Adrenal gland (tissue), 12 donors: ENCODE results near the gene LCE1E. TPM values are rescaled to one million over a fixed set of nuclear protein-coding genes. Genes with fewer than 3 reads are reported as not detected.

ENCODE experiments used
- DNase-seq, 7 donors: peaks; one replicate each; pipeline ENCODE4 v3.0.0-alpha.2; 2019 to 2020
- H3K27ac ChIP-seq, 5 donors: fragments of 200-600 bp; sonication (generic) in 4 of 5; 1 replicate in 3 of 5; 2 replicates in 2 of 5; pipeline versions ENCODE4 v1.5.1 to v1.8.0; 2016 to 2020; ENCODE audit warnings: mild to moderate bottlenecking in 1 of 5
- H3K27me3 ChIP-seq: fragments of 200-600 bp; 2 replicates; pipeline ENCODE4 v1.8.0; 2021
- H3K36me3 ChIP-seq, 2 donors: fragments of 200-600 bp; replicated peaks in 1 of 2; 1 replicate in 1 of 2; 2 replicates in 1 of 2; pipeline versions ENCODE4 v1.5.1 to v1.8.0; 2018 to 2022
- H3K4me1 ChIP-seq, 2 donors: fragments of 200-600 bp; replicated peaks in 1 of 2; 1 replicate in 1 of 2; 2 replicates in 1 of 2; pipeline versions ENCODE4 v1.5.1 to v1.8.0; 2018 to 2021
- H3K4me3 ChIP-seq, 4 donors: fragments of 200-600 bp; sonication (generic) in 3 of 4; one replicate each; pipeline ENCODE4 v1.5.1; 2016 to 2018
- H3K9me3 ChIP-seq, 3 donors: fragments of 200-600 bp; sonication (generic) in 1 of 3; replicated peaks in 1 of 3; 1 replicate in 2 of 3; 2 replicates in 1 of 3; pipeline versions ENCODE4 v1.5.1 to v1.8.0; 2016 to 2021
- CTCF ChIP-seq, 6 experiments: fragments of 450-650 bp in 4 of 6; fragments of 200-600 bp in 2 of 6; sonication (generic) in 1 of 6; IDR thresholded peaks; 1 replicate in 5 of 6; 2 replicates in 1 of 6; pipeline versions ENCODE4 v1.5.1 to v1.8.0; 2016 to 2021; ENCODE audit warnings: antibody characterized with exemption in 6 of 6, mild to moderate bottlenecking in 2 of 6, moderate library complexity in 1 of 6
- POLR2A ChIP-seq, 2 donors: fragments of 450-650 bp; IDR thresholded peaks; one replicate each; pipeline ENCODE4 v1.6.1; 2017; ENCODE audit warnings: antibody characterized with exemption in 2 of 2, mild to moderate bottlenecking in 2 of 2, moderate library complexity in 1 of 2
- WGBS, 4 donors: extraction: QIAGEN DNeasy Blood & Tissue Kit in 2 of 4; methylation state at CpG; one replicate each; pipeline versions ENCODE4 v1.1.5 to v1.1.7; 2013 to 2017; 5-methylcytosine and 5-hydroxymethylcytosine counted together
- intact Hi-C, 2 donors: fragments of 100-400 bp; cut with DNase I; formaldehyde crosslinking; loops; one replicate each; pipeline versions ENCODE4 v1.14.1 to v1.15.0; 2022 to 2023
- polyA plus RNA-seq, 3 donors: library from polyadenylated mRNA; stranded (reverse); fragments of 200-250 nt in 2 of 3; fragments of 350-450 nt in 1 of 3; fragmentation: Illumina TruSeq in 1 of 3; extraction: RNeasy Lipid Tissue Mini Kit (QIAGEN cat#74804) in 1 of 3; gene quantifications; one replicate each; pipeline ENCODE4 v1.2.3, GENCODE V29; 2013 to 2014
- total RNA-seq, 9 donors: library from RNA; depleted of rRNA in 4 of 9; stranded (reverse); fragments of >200 nt in 4 of 9; fragments of 120-200 nt in 1 of 9; fragmentation: NEBNext Ultra II Directional in 1 of 9; extraction: Animal tissue kit (Norgen Biotek cat#: 25700) in 1 of 9; gene quantifications; one replicate each; pipeline versions ENCODE4 v1.1.0 to v1.2.4, GENCODE V29; 2013 to 2023
- donor health status: healthy with polysubstance abuse.
- donor health status: Bipolar disorder and iron deficiency.
- donor health status: DM: yes; HTN: yes; CAD: no.
- donor health status: DM: no; HTN: no; CAD: no.
- donor health status: DM: no; HTN: no; CAD: no.
- donor health status: DM: yes; HTN: yes; CAD: no.

LCE1E gene
- total and polyA plus RNA-seq, 12 donors: not detected

- H3K9me3 ChIP-seq: no peaks in the 10 kb centered on the region
- 45 to 52% (median 49%) methylated on average over 8 of the region's 8 CpGs for WGBS, 4 donors
- no peak overlapping the region for H3K4me3 ChIP-seq
- no peak for DNase-seq
- no peaks in the 10 kb centered on the region for H3K36me3 ChIP-seq
- TF ChIP-seq CTCF (IDR thresholded peaks at IDR 0.05) (no peak), POLR2A (IDR thresholded peaks at IDR 0.05) (no peak)
- intact Hi-C loops: no loop called here
- H3K4me1 ChIP-seq: no peaks in the 10 kb centered on the region
- no peaks in the 10 kb centered on the region for H3K27me3 ChIP-seq
- no peak overlapping the region for H3K27ac ChIP-seq
These were observed 17.1 kb upstream of the LCE1E start for GRCh38 chr1:152768847-152769533.

- Histone ChIP-seq H3K36me3 (no peaks in the 10 kb centered on the region), H3K4me1 (no peaks in the 10 kb centered on the region), H3K9me3 (no peaks in the 10 kb centered on the region), H3K27ac (no peak overlapping the region), H3K27me3 (no peaks in the 10 kb centered on the region), H3K4me3 (no peak overlapping the region)
- no peak for TF ChIP-seq CTCF (IDR thresholded peaks at IDR 0.05)
- no peak for TF ChIP-seq POLR2A (IDR thresholded peaks at IDR 0.05)
- DNase-seq: no peak
- WGBS, 4 donors: 50 to 72% (median 70%) methylated on average over 1 of the region's 1 CpG
- intact Hi-C loops: no loop called here
These were observed 15.6 kb upstream of the LCE1E start for GRCh38 chr1:152770411-152770810.

GRCh38 chr1:152774875-152775274, 11.2 kb upstream of the LCE1E start, which contains the start of gene LCE1F:
TSS of gene LCE1F (plus strand) at chr1:152775140. CDS start at chr1:152776372, 1,232 bp downstream.
- Histone ChIP-seq H3K9me3 (no peaks in the 10 kb centered on the region), H3K4me3 (no peak within 1 kb of the TSS), H3K36me3 (no peaks in the 10 kb centered on the region), H3K4me1 (no peaks in the 10 kb centered on the region), H3K27me3 (no peaks in the 10 kb centered on the region), H3K27ac (no peak within 1 kb of the TSS)
- intact Hi-C loops: no loop called here
- TF ChIP-seq CTCF (IDR thresholded peaks at IDR 0.05): no peak
- TF ChIP-seq POLR2A (IDR thresholded peaks at IDR 0.05): no peak
- DNase-seq: no peak
- 63 to 88% (median 75%) methylated on average over 2 to 6 of the region's 6 CpGs for WGBS, 4 donors

GRCh38 chr1:152776361-152776760, 9.7 kb upstream of the LCE1E start:
- DNase-seq: no peak
- Histone ChIP-seq H3K4me3 (no peak overlapping the region), H3K27ac (no peak overlapping the region), H3K9me3 (no peaks in the 10 kb centered on the region), H3K4me1 (no peaks in the 10 kb centered on the region), H3K27me3 (no peaks in the 10 kb centered on the region), H3K36me3 (no peaks in the 10 kb centered on the region)
- intact Hi-C loops: no loop called here
- no peak for TF ChIP-seq POLR2A (IDR thresholded peaks at IDR 0.05)
- TF ChIP-seq CTCF (IDR thresholded peaks at IDR 0.05): no peak
- WGBS, 4 donors: 76 to 82% (median 77%) methylated on average over 5 to 11 of the region's 11 CpGs
